PC-9 (cell line): Measurements from ENCODE around the gene HOXC10.

Source experiments
- CTCF ChIP-seq: fragments of 200-600 bp; sonication (generic); conservative IDR thresholded peaks from 2 replicates; pipeline ENCODE4 v1.6.1; 2017; ENCODE audit warnings: mixed run types, antibody characterized with exemption, mild to moderate bottlenecking, moderate library complexity
- EZH2 ChIP-seq: fragments of 200-600 bp; sonication (generic); IDR thresholded peaks from 2 replicates; pipeline ENCODE4 v1.8.0; 2017; ENCODE audit warnings: antibody characterized with exemption, low read depth

DNA sequence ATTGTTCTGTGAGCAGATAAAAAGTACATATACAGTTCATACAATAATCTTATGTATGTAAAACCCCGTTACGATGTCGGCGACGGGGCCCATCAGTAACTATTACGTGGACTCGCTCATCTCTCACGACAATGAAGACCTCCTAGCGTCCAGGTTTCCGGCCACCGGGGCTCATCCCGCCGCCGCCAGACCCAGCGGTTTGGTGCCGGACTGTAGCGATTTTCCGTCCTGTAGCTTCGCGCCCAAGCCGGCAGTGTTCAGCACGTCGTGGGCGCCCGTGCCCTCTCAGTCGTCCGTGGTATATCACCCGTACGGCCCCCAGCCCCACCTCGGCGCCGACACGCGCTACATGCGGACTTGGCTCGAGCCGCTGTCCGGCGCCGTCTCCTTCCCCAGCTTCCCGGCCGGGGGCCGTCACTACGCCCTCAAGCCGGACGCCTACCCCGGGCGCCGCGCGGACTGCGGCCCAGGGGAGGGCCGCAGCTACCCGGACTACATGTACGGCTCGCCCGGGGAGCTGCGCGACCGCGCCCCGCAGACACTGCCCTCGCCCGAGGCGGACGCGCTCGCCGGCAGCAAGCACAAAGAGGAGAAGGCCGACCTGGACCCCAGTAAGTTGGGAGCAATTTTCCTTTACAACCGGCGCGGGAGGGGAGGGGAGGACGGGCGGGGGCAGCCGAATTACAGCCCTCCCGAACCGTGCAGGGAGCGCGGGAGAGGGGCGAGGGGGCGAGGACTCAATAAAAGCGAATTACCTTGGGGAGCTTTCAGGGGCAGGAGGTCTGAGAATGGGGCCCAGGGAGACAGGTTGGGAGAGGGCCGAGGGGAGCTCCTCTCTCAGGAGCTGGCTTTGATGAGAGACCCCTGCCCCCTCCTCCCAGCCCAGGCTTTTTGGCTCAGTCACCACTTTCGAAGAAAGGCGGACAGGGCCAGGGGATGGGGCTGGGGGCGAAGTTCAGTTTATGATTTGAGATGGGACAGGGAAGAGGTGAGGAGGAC is 15.5 kb downstream of the HOXC10 start, which contains the start of gene HOXC9:
- TF ChIP-seq CTCF: no peak
- TF ChIP-seq EZH2: no peak
